HG02885 (cell line): ENCODE data around the gene ZNF236.

Experiments
- ATAC-seq: cut with Tn5 transposase; IDR thresholded peaks from one replicate; pipeline ENCODE4 v1.9.1; 2021; ENCODE audit warnings: mild to moderate bottlenecking; ENCODE audit not compliant: unreplicated experiment, poor library complexity

ZNF236 gene

GRCh38 chr18:76896677-76897076 is 74.3 kb downstream of the ZNF236 start:
- no peak for ATAC-seq

- no peak for ATAC-seq
Observed at GRCh38 chr18:76897257-76897656, 74.9 kb downstream of the ZNF236 start.

- no peak for ATAC-seq
Observed at GRCh38 chr18:76903386-76903785, 81.0 kb downstream of the ZNF236 start.

DNA sequence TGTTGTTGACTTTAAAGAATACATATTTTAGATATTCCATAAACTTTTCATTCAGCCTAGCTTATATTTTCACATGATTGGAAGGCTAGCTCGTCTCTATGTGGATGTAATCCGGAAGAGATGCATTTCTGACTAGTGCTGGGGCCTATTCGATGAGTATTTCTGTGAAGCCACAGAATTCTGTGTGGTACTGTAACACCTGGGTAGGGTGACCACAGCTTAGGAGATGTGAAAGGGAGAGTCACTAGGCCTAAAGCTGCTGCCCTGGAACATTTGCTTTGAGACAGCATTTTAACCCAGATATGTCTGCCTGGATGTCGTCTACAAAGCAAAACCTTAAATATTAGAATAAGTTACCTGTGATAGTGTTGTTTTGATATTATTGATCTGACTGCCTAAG is 83.5 kb downstream of the ZNF236 start:
- ATAC-seq = peak; percentile 73

DNA sequence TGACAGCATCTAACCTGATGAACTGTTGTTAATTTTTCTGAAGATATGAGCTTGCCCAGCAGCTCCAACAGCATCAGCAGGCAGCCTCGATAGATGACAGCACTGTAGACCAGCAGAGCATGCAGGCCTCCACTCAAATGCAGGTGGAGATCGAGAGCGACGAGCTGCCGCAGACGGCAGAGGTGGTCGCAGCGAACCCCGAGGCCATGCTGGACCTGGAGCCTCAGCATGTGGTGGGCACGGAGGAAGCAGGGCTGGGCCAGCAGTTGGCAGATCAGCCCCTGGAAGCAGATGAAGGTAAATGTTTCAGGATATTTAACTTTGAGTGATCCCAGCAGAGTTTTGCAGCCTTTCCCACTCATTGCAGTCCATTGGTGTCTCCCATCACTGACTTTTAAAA is 85.9 kb downstream of the ZNF236 start:
- ATAC-seq = no peak

GRCh38 chr18:76909439-76909838 is 87.1 kb downstream of the ZNF236 start:
- ATAC-seq = no peak

DNA sequence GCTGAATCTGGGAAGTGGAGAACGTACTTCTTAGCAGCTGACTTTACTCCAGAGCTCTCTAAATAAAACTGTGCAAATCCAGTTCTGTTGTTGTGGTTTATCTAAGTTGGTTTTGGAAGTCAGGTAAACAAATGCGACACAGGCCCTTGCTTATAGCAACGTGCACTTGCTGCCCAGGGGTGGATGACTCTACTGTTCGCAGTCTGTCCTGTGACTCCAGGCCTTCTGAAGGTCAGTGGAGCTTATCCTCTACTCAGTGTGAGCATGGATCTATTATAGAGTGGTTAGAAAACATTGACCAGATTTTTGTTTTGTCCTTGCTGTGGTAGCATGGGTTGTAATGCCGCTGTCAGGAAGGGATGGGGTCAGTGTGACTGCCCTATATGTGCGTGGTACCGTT is 89.1 kb downstream of the ZNF236 start:
- ATAC-seq = no peak

- no peak for ATAC-seq
Observed at GRCh38 chr18:76913583-76913982, 91.2 kb downstream of the ZNF236 start.

DNA sequence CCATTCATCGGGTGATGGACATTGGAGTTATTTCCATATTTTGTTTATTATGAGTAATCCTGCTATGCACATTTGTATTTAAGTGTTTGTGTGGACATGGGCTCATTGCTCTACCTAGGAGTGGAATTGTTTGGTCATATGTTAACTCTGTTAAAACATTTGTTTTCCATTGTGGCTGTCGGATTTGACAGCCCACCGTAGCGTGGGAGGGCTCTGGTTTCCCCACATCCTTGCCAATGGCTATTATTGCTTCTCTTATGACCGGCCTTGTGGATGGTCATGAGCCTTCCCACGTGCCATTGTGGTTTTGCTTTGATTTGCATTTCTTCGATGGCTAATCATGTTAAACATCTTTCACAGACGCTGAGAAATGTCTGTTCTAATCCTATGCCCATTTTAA is 92.0 kb downstream of the ZNF236 start:
- ATAC-seq = peak; percentile 81

GRCh38 chr18:76914796-76915195 is 92.4 kb downstream of the ZNF236 start:
- no peak for ATAC-seq

GRCh38 chr18:76915456-76915855 is 93.1 kb downstream of the ZNF236 start:
- ATAC-seq = no peak

DNA sequence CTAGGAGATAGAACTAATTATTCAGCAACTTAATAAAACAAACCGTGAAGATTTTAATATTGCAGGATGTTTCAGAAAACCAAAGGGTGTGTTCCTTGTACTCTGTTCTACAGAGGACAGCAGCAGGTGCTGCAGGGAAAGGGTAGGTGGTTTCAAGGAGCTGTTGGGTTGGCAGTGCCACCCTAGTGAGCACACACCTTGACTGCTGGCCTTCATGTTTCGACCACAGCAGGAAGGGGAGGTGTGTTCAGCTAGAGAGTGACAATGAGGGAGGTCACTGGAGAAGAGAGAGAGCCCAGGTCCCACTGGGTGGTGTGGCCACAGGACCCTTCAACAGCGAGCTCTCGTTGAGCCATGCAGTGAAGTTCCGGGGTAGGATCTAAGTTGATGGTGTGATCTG is 98.6 kb downstream of the ZNF236 start:
- ATAC-seq = no peak

DNA sequence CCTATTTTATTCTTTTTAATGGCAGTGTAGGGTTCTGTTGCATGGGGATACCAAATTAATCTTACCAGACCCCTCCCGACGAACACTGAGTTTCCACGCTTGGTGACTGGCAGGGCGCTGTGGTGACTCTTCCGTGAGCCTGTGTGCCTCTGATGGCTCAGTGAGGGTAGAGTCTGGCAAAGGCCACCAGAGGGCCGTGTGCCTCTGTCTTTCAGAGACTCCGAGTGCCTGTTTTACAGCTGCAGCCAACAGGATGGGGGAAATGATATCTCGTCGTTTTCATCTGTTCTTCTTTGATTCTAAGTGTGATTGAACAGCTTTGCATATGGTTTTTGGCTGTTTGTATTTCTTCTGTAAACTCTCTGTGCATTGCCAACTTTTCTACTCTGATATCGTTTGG is 99.8 kb downstream of the ZNF236 start:
- peak; percentile 98 for ATAC-seq

DNA sequence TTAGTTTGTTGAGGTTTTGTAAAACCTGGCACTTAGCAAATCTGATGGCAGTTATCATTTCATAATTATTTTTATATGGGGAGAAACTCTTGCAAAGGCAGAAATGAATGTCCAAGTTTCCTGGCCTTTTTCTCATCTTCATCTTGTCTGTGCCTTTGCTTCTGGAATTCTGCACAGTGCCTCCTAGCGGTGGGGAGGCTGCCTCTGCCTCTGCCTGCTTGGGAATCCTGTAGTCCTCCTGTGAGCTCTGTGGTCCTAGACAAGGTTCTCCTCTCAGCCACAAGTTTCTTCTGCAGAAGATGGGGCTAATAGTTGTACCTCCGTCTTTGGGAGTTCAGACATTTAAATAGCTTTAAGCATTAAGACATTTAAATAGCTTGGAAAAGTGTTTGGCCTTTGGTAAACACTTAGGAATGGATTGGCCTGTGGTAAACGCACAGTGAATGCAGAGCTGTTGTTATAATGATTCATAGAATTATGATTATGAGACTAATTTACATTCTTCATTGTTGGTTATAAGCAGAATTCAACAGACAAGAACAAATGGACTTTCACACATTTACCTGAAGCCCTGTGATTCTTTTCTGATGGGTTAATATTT is 101.2 kb downstream of the ZNF236 start:
- ATAC-seq = no peak

DNA sequence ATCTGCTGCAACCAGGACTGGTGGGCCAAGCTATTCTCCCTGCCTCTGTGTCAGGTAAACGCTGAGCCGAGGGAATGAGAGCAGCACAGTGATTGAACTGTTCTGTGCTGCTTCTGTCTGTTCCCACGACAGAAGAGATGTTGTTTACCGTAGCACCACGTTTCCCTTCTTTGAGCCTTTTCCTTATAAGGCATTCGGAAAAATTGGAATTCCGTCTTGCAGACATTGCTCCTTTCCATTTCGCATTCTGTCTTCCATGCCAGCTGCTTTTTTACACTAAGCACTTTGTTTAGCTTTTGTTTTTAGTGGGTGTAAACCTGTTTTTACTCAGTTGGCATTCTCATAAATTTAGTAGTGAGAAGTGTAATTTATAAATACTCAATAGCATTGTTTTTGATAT is 103.1 kb downstream of the ZNF236 start:
- no peak for ATAC-seq

DNA sequence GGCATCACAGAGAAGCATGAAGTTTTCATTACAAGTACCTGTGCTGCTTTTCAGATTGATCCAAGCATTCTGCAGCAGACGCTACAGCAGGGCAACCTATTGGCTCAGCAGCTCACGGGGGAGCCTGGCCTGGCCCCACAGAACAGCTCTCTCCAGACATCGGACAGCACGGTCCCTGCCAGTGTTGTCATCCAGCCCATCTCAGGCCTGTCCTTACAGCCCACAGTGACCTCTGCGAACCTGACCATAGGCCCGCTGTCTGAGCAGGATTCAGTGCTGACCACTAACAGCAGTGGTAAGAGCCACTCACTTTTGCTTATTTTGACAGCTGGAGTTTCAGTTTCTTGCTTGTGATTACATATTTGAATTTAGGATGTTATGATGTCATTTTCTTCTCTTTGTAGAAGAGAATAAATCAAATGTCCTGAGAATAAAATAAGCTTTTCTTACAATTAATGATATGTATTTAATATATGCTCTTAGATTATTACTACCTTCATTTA is 104.9 kb downstream of the ZNF236 start:
- no peak for ATAC-seq

DNA sequence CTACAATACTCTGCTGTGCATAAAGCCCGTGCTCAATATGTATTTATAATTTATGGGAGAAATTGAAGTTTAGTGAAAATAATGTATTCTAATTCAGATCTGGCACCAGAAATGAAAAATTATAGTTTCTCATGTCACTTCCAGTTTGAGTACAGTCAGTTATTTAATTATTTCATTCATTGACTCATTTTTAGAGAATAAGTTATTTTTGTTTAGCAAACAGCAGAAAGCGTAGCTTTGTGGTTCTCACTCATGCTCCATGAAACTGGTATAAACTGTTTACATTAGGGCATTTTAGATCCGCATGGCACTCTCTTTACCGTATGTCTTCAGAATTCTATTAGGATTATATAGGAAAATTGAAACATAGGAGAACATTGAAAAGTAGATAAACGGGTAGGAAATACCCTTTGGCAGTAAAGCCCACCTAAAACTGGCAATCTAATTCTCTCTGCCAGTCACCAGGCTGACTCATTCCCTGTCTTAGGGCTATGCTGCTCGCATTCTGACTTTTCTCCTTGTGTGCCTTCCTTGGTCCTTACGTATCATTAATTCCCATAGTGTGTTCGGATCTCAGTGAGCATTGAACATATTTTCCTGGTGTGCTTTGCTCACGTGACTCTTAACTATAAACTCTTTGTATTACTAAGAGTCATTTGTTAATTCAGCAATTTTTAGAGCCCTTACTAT is 106.0 kb downstream of the ZNF236 start:
- ATAC-seq = no peak

DNA sequence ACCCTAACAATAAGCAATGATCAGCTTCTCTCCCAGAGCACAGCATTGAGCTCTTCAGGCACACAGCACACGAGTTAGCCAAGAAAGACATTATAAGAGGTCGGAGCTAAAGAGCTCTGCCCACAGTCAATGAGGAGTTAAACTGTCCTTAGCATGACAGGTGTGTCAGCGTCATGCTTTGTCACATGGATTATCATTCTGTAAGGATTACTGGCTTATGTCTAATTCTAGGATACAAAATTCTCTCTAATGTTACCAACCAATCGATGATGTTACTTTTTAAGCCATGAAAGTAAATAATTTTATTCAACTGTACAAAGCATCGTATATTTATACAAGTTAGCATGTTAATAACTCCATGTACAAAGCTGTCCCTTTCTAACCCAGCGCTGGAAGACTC is 108.8 kb downstream of the ZNF236 start:
- no peak for ATAC-seq

DNA sequence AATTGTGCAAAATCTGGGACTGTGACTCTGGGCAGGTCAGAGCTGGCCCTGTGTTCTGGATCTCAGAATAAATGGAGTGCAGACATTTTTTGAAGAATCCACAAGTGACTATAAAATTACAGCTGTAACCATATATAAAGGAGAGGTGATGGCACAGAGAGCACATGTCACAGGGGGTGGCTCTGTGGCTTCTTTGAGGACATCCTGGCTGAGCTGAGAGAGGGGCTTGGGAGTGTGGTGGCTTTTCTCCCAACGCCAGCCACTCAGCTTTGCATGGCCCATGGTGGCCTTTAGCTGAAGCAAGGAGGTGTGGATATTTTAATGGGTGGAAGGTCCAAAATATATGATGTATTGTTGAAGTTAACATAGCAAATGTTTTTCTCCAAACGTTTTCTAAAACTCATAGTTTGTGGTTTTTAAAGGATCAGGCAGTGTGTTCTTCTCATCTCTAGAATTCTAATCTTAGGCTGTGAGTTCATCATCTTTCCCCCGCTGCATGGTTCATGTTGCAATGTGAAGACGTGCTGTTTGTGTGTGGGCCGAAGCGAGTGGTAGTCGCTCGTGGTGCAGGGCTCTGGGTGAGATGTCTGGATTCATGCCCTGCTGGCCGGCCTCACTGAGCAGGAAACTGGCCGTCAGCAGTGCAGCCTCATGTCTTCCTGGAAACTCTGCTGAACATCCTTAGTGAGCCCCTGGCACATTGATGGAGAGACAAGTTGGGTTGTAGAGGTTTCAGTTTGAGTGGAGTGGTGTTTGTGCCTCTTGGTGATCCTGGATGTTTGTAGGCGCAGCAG is 109.9 kb downstream of the ZNF236 start:
- no peak for ATAC-seq

DNA sequence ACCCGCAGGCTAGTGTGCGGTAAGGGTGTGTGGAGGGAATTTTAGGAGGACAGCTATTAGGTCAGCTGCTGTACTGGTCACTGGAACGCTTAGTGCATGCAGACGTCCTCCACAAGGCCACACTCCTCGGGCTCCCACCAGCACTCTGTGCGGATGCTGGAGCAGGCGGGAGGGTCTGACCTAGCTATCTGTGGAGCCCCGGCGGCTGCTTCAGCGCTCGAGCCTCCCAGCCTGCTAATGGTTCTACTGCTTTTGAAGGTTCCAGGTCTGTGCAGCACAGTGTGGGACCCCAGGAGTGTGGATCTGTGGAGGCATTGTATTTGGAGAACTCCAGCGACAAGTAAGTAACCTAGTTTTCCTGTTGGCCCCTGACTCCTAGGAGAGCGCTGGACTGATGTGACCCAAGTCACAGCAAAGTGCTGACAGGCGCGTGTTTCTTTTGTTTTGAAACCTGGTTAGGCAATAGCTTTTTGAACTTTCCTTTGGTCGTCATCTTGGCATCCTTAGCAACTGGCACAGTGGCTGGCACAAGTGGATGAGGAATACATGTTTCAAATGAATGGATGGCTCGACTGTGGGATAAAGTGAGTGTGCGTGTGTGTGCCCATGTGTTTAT is 113.5 kb downstream of the ZNF236 start:
- ATAC-seq = no peak

DNA sequence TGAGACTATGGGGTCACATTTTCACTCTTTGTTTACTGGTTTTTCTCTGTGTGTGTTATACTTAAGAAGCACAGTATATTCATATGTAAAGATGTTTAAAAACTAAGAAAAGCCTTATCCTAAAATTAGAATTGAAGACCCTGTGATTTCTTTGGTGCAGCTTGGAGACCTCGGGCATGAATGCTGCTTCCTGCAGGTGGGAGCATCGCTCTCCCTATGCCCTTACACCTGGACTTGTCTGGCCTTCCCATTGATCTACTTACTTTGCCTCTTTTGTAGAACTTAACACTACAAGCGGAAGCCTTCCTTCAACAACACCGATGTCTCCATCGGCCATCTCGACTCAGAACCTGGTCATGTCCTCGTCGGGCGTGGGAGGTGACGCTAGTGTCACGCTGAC is 114.5 kb downstream of the ZNF236 start:
- no peak for ATAC-seq
